Subcutaneous abdominal adipose tissue (tissue), 5 donors: ENCODE data around the gene CFAP57.
A peak's percentile ranks its signal among the peaks of the same experiment; 100 is the strongest.

Experiments used
- H3K27ac ChIP-seq: one replicate; pipeline ENCODE4 v1.7.0; 2013; ENCODE audit warnings: low read depth, mild to moderate bottlenecking, inconsistent platforms, low read length, moderate library complexity
- H3K27me3 ChIP-seq, 5 donors: one replicate each; pipeline ENCODE4 v1.7.0; 2013; ENCODE audit warnings: low read length in 5 of 5, inconsistent platforms in 1 of 5; ENCODE audit not compliant: control insufficient read depth in 5 of 5, insufficient read depth in 4 of 5
- H3K36me3 ChIP-seq, 5 donors: one replicate each; pipeline ENCODE4 v1.7.0; 2013; ENCODE audit warnings: low read length in 5 of 5; ENCODE audit not compliant: control insufficient read depth in 5 of 5, insufficient read depth in 5 of 5
- H3K4me1 ChIP-seq, 5 donors: one replicate each; pipeline ENCODE4 v1.7.0; 2013; ENCODE audit warnings: low read length in 5 of 5, mild to moderate bottlenecking in 3 of 5, moderate library complexity in 1 of 5; ENCODE audit not compliant: control insufficient read depth in 5 of 5, insufficient read depth in 5 of 5
- H3K4me3 ChIP-seq, 5 donors: one replicate each; pipeline ENCODE4 v1.7.0; 2013; ENCODE audit warnings: low read length in 5 of 5, low read depth in 1 of 5
- H3K9ac ChIP-seq, 5 donors: one replicate each; pipeline ENCODE4 v1.7.0; 2013; ENCODE audit warnings: low read length in 5 of 5, mild to moderate bottlenecking in 4 of 5, moderate library complexity in 3 of 5
- H3K9me3 ChIP-seq, 5 donors: one replicate each; pipeline ENCODE4 v1.7.0; 2013; ENCODE audit warnings: low read length in 5 of 5; ENCODE audit not compliant: control insufficient read depth in 5 of 5
- donor health status: healthy.
- donor health status: healthy.
- donor health status: healthy.
- donor health status: healthy.
- donor health status: healthy.

The CFAP57 gene

DNA sequence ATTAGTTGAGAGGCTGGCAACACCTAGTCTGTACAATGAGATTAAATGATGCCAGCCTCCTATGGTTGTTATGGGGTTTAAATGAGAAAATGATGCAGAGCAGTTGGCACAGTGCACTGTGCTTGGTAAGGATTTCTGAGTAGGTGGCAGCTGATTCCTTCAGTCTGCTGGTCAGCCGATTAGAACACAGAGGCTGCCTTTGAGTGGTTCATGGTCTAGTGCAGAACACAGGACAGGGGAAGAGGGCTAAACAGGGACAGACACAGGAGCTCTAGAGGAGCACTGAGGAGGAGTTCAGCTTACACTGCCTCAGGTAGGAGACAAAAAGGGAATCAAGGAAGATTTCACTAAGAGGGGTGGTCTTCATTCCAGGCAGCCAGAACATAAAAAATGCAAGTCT is 130.1 kb downstream of the CFAP57 start:
- Histone ChIP-seq H3K4me1 (peaks cover 10 to 71% (median 43%) of the 10 kb centered on the region in 5 donors), H3K27me3 (no peaks in the 10 kb centered on the region), H3K9me3 (no peaks in the 10 kb centered on the region), H3K27ac (peak overlapping the region; percentile 77), H3K4me3 (peak overlapping the region in 4 of 5 donors; percentile 48 to 69 (median 60)), H3K9ac (peak overlapping the region in 4 of 5 donors; percentile 56 to 71 (median 59)), H3K36me3 (peaks cover 0 to 17% (median 9%) of the 10 kb centered on the region in 5 donors)

DNA sequence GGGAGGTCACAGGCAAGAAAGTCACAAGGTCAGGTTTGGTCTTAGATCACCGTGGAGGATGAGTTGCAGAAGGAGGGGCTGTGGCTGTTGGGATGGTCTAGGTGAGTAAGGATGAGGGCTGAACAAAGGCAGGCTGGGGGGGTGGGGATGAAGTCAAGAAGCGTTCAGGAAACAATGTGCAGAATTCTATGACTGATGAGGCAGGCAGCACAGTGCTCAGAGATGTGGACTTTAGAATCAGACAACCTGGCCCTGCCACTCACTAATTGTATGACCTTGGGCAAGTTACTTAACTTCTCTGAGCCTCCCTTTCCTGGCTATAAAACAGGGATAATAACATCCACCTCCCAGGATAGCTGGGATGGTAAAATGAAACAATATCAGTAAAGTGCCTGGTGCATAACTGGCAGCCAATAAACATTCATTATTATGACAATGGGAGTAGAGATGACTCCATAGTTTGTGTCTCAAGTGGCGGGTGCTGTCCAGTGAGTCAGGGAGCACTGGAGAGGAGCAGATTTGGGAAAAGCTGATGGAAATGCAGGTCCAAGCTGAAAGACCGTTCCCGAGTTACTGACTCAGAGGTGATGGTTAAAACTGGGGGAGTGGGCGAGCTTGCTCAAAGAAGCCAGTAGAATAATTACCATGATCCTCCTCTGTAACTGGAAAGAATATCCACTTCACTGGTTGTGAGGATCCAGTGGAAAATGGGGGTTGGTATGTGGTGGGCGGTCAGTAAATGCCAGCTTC is 130.8 kb downstream of the CFAP57 start:
- peaks cover 10 to 67% (median 43%) of the 10 kb centered on the region in 5 donors for H3K4me1 ChIP-seq
- peak overlapping the region; percentile 77 for H3K27ac ChIP-seq
- H3K9ac ChIP-seq, result peak overlapping the region in 4 of 5 donors; percentile 40 to 71 (median 50)
- H3K27me3 ChIP-seq, result no peaks in the 10 kb centered on the region
- H3K36me3 ChIP-seq, result peaks cover 0 to 24% (median 16%) of the 10 kb centered on the region in 5 donors
- H3K4me3 ChIP-seq, result peak overlapping the region in 4 of 5 donors; percentile 48 to 69 (median 60)
- no peaks in the 10 kb centered on the region for H3K9me3 ChIP-seq

DNA sequence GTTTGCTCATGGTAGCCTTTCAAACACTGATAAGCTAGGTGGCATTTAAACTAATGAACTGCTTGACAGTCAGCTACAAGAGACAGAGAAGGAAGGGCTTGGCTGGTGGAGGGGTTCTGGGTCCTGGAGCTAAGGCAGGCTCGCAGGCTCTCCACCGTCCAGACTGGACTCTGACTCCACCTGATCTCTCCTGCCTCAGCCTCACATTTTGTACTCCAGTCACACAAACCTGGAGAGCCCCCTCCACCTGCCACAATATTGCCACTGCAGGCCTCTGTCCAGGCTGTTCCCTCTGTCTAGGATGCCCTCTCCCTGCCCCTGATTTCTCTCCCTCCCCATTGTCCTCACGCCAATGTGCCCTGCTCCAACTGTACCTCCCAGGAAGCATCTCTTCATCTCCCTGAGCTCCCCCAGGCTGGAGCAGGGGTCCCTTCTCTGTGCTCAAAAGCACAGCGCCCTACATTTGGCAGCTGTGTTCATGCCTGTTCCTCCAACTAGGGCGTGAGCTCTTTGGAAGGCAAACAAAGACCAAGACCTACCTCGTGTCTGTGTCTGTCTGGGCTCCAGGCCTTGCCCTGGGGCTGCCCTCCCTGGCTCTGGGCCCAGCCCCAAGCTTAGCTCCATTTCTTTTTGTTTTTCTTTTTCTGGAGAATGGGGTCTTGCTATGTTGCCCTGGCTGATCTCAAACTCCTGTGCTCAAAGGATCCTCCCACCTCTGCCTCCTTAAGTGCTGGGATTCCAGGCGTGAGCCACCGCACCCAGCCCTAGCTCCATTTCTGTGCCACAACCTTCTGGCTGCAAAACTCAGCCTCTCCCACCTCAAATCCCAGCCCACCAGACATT is 131.6 kb downstream of the CFAP57 start:
- H3K9me3 ChIP-seq, result no peaks in the 10 kb centered on the region
- H3K27ac ChIP-seq, result peak overlapping the region; percentile 35
- no peaks in the 10 kb centered on the region for H3K27me3 ChIP-seq
- H3K9ac ChIP-seq, result peak overlapping the region in 2 of 5 donors; percentile 34 to 50
- H3K4me1 ChIP-seq, result peaks cover 10 to 64% (median 43%) of the 10 kb centered on the region in 5 donors
- H3K4me3 ChIP-seq, result peak overlapping the region; percentile 10 to 69 (median 58)
- H3K36me3 ChIP-seq, result peaks cover 0 to 26% (median 16%) of the 10 kb centered on the region in 5 donors
